ENCODE data around the gene ERCC1.
A peak's percentile ranks its signal among the peaks of the same experiment; 100 is the strongest.
"Not testable (repeated sequence)": the region's sequence is repeated elsewhere in the genome, so short reads cannot be mapped to it uniquely, and the experiment has no call there.

Gene ERCC1

DNA sequence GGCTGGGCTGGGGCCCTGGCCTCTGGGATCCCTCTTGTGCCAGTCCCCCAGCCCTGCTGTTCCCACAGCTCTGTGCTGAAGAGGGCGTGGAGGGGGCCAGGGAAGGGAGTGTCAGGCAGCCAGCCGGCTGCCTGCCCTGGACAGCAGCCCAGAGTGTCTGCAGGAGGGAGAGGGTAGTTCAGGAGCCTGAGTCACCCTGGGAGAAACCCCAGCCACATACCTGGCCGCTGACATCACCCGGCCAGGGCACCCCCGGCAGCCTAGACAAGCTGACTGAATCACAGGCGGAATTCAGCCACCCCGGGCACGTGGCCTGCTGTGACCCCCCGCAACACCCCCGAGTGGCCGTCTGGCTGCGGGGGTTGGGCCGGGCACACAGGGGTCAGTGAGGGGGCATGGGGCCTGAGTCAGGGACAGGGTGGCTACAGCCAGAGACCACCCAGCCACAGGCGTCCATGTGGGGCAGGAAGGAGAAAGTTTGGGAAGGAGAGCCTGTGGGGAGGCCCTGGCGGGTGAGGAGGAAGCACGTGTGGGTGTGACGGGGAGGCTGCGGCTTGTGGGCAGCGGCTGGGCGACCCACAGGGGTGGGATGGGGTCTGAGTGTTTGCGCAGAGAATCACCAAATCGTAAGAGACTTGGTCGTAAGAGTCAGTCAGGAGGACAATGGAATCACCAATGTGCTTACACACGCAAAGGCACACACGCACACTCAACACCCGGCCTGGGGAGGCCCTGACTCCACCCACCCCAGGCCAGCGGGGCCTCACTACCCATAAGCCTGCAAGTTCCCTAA, 32.2 kb upstream of the ERCC1 start:
- no peak for DNase-seq (ENCODE audit: low read depth)

DNA sequence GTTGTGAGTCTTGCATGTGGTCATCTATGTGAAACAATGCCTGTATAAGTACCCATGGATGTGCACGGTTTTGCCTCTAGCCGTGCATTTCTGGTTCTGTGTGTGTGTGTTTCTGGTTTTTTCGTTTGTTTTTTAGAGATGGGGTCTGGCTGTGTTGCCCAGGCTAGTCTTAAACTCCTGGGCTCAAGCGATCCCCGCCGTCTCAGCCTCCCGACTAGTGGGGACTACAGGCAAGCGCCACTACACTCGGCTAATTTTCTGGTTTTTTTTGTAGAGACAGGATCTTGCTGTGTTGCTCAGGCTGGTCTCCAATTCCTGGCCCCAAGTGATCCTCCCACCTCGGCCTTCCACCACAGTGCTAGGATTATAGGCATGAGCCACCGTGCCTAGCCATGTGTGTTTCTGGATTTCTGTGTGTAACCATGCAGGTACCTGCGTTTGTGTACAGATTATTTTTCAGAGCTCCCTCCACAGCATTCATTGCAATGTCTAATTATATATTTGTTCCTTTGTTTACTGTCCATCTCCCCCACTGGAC, 28.2 kb upstream of the ERCC1 start:
- DNase-seq (ENCODE audit: low read depth), result no peak

DNA sequence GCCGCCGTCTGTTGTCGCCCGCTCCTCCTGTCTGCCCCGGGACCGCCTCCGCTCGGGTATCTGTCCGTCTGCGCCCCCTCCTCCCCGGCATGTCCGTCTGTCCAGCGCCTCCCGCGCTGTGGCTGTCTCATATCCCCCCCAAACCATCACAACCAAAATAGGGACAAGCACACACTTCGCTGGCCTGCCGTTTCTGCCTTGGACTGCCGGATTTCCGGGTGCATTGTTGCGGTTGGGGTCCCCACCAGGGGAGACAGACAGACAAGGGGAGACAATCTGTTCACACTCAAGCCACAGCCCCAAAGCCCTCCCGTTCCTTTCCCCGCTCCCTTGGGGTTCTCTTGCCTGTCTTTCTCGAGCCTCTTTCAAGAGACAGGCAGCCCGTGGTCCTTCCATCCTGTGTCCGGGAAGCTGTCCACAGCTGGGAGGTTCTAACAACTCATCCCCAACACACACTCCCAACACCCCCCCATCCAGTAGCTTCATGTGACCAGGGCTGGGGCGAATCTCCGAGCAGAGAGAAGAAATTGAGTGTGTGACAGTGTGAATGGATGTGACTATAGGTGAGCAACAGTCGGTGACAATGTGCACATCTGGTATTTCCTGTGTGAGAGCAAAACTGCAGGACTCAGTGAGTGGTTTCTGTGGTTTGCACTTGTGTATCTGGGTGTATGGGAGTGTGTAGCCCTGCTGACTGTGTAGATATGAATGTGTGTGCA, 27.6 kb upstream of the ERCC1 start:
- DNase-seq (ENCODE audit: low read depth), result no peak

DNA sequence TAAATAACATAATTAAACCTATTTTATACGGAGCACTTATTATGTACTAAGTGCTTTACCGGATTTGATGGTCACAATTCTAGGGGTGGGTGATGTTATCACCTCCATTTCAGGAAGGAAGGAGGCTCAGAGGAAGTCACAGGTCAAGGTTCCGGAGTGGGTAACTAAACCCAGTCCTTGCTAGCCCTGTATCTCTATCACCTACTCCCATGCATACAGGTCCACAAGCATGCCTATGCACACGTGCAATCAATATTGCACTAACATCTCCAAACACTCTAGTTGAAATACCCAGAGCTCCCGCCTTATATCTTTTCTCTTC, 26.3 kb upstream of the ERCC1 start:
- DNase-seq (ENCODE audit: low read depth), result no peak

DNA sequence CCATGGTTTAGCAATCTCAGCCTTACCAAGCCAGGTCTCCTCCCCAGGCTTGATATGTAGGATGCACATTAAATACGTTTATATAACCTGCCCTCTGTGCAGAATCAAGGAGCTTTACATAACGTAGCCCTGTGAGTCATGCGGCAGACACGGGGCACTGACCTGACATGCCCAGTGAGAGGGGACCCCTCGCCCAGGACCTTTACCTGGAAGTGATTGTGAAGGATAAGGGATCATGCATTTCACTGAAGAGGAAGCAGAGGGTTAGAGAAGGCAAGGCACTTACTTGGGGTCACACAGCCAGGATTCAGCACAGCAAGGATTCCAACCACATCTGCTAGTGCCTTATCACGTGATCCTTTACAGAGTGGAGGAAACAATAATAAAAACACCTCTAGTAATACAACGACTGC, 25.2 kb upstream of the ERCC1 start:
- DNase-seq (ENCODE audit: low read depth), result no peak

DNA sequence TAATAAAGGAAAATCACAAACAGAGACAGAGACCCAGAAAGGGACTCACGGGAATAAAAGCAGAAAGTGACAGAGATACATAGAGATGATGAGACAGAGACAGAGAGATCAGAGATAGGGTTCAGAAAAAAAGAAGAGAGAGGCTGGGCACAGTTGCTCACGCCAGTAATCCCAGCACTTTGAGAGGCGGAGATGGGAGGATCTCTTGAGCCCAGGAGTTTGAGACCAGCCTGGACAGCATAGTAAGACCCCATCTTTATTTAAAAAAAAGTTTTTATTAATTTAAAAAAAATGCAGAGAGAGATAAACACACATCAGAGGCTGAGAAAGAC, 24.7 kb upstream of the ERCC1 start:
- no peak for DNase-seq (ENCODE audit: low read depth)

DNA sequence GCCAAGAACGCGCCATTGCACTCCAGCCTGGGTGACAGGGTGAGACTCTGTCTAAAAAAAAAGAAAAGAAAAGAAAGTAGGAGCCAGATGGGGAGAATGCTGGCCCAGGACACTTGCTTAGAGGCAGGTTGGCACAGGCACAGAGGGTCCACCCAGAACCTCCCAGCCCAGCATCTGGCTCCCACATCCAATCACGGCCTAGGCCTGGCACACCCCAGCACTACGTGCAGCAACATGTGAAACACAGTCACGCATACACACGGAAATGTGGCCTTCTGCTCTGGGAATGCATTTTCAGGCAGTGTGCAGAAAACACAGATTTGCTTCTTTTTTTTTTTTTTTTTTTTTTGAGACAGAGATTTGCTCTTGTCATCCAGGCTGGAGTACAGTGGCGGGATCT, 23.2 kb upstream of the ERCC1 start:
- DNase-seq (ENCODE audit: low read depth), result no peak

DNA sequence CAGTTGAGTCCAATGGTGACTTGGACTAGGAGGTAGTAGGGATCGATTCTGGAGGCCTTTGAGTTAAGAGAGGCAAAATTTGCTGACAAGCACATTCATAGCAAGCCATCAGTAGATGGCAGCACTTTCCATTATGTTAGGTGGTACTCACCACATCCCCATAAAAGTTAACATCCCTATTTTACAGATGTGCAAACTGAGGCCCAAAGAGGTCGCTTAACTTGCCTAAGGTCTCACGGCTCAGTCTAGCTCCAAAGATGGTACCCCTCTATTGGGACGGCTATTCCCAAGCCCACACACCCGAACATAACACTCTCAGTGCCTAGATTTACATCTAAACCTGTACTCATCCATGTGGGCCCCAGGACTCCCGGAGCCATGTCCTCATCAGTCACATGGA, 22.6 kb upstream of the ERCC1 start:
- DNase-seq (ENCODE audit: low read depth), result no peak

DNA sequence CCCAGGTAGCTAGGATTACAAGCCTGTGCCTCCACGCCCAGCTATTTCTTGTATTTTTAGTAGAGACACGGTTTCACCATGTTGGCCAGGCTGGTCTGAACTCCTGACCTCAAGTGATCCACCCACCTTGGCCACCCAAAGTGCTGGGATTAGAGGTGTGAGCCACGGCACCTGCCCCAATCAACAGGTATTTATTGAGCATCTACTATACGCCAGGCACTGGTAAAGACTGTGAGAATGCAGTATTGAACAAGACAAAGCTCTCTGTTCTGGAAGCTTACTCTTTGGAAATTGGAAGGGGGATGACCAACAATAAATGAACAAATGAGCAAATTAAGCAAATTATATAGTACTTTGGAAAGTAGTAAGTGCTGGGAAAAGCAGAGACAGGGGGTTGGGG, 21.4 kb upstream of the ERCC1 start:
- DNase-seq (ENCODE audit: low read depth), result no peak

DNA sequence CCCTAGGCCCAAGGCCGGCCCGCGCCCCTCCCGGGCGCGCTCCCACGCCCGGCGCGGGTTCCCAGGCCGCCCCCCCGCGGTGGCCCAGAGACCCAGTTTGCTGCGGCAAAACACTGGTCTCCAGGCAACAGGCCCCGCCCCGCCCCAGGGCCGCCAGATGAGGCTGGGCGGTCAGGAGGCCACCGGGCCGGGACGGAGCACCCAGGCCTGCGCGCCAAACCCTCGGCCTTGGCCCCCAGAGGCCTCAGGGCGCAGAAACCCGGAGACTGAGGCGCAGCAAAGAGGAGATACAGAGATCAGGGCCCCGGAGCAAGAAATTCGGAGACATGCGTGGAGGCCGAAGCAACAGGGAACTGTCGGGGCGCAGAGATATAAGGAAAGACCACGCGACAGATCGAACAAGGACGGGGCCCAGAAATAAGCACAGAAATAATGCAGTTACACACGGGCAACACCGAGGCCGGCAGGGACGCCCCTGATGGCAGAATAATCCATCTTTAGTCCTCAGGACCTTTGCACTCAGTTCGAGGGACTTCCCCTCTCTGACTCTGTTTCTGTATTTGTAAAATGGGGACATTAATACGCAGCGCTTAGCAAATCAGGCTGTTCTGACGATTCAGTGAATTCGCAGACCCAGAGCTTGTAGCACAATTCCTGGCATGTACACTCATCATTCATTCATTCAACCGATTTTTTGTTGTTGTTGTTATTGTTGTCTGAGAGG, 20.8 kb upstream of the ERCC1 start:
- DNase-seq (ENCODE audit: low read depth), result peak; percentile 68

DNA sequence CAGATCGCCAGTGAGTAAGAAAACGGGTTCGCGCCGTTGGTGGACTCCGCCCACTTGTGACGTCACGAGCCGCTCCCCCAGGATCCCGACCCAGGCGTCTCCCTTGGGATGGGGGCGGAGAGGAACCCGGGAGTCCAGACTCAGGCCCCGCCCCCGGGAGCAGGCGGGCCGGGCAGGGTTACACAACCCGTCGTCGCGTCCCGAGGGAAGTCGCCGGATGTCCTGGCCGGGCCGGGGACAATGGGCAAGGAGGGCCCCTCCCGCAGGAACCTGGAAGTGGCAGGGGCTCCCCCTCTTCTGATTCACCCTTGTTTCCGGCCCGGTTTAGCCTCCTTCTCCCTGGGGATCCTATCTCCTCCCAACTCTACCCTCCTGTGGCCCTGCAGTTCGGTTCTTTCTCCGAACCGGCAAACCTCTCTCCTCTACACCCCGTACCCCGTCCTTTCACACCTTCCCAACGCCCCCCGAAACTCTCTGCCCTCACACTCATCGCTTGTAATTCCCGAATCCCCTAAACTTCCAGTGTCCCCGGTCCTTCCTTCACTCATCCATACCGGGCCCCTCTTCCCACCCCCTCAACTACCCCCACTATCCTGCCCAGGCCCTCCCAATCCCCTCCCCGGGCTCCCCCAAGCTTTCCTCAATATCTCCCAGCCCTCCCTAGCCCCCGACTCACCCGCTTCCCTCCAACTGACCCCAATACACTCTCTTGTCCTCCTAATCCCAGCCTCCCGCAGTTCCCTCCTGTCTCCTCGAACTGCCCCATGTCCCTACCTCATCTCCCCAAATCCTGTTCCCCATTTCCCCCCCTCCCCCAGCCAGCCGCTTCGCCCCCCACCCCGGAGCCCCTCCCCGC, 20.0 kb upstream of the ERCC1 start:
- no peak for DNase-seq (ENCODE audit: low read depth)

DNA sequence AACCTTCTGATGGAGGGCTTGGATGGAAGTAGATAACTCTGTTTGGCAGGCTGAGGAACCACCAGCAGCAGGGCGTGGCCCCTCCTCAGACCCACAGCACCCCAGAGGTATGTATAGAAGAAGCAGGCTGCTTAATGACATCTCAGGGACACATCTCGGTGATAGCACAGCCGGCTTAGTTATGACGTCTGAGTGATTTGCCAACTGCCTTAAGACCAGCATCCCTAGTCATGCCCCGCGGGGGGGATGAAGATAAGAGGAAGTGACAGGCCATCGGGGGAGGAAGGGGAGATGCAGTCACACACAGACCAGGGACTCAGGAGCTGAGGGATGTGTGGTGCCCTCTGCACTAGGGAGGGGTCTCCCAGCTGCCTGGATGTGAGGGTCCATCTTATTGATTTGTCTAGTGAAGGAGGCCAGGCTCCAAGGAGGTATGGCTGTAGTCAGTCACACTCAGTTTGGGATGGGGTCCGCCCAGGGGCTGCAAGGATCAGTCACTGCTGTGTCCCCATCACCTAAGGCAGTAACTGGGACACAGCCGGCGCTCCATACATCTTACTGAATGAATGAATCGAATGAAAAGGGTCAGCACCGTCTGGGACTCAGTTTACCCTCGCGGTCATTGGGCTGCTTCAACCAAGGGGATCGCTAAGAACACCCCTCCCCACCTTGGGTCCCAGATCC, 19.2 kb upstream of the ERCC1 start:
- DNase-seq (ENCODE audit: low read depth), result no peak

DNA sequence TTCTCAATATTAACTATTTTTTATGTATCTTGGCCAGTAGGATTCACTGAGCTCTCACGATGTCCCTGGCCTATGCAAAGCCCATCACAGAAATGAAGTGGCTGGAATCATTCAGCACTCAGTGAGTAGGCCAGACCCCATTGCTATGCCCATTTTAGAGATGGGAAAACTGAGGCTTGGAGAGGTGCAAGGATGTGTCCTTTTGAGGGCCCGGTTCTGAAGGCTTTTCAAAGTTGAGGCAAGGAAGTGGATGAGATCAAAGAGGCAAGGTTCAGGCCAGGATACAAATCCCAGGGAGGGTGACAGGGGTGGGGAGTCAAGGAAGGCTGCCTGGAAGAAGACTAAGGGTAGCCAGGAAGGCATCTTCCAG, 18.7 kb upstream of the ERCC1 start:
- no peak for DNase-seq (ENCODE audit: low read depth)

DNA sequence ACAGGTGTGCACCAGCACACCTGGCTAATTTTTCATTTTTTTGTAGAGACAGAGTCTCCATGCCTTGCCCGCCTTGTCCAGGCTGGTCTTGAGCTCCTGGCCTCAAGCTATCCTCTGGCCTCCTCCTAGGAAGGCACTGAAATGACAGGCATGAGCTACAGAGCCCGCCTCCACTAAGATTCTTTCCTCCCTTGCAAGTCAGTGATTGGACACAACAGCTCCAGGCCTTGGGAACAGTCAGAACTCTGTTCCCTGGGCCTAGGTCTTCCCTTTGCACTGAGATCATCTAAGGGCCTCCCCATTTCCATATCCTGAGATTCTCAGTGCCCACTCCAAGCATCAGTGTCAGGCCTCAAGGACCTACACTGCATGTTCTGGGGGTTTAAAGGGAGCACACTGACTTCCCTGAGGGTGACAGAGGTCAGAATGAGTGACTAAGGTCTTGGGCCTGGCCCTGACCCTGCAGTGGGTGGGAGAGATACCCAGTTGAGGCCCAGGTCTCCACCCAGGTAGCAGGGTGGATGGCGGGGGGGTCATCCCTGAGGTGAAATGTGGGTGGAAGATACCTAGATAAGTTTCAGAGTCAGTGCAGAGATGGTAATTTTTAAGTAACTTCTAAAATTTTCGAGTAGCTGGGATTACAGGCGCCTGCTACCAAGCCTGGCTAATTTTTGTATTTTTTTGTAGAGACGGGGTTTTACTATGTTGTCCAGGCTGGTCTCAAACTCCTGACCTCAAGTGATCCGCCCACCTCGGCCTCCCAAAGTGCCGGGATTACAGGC, 17.3 kb upstream of the ERCC1 start:
- DNase-seq (ENCODE audit: low read depth), result no peak

DNA sequence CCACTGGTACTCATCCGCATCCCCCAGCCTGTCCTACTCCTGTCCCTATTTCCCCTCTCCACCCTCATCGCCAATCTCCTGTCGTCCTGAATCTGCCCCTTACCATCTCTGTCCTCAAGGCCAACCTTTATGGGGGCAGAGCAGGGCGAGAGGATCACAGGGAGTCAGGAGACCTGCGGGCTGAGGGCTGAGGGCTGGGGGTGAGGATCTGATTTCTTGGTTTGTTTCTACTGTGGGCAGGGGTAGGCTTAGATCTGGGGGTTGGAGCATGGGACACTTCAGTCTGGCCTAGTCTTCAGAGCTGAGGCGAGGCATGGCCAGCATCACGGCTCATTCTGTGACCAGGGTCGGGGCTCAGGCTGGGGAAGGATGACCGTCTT, 16.5 kb upstream of the ERCC1 start:
- DNase-seq (ENCODE audit: low read depth), result no peak

DNA sequence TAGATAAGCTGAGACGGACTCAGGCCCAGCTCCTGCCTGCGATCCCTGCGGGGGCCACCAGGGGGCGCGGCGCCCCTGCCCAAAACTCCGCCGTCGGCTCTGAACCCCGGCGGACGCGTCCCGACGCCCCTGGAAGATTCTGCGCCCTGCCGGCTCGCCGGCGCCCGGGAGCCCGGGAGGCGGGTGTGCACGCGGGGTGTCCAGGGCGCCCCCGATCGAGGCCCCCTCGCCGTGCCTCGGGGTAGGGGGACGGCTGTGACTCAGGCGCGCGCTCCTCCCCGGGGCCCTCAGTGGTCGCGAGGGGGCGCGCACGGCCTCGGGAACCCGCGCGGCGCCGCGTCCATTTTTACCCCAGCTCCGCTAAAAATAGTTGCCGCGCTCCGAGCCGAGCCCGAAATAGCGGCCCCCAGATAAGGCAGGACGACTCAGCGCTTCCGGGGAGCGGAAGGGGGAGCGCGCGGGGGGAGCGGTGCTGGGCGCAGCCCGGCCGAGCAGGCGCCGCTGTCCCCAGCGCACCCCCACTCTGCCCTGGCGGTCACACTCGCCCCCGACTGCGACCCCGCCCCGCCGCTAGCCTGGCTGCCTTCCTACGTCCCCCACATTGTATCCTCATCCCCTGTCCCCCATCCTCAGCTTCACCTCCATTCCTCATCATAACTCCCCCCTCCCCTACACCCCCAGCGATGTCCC, 16.0 kb upstream of the ERCC1 start:
- DNase-seq (ENCODE audit: low read depth), result peak; percentile 77

DNA sequence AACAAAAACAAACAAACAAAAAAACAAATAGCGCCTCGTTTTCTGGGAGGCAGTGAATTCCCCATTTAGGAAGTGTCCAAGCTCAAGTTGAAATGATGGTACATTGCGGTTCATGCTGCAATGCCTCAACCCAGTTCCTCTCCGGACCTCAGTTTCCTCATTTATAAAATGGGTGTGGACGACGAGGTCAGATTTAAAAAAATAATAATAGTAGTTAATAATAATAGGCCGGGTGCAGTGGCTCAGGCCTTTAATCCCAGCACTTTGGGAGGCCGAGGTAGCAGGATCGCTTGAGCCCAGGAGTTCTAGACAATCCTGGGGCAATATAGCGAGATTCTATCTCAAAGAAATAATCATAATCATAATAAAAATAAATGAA, 15.5 kb upstream of the ERCC1 start:
- DNase-seq (ENCODE audit: low read depth), result no peak

DNA sequence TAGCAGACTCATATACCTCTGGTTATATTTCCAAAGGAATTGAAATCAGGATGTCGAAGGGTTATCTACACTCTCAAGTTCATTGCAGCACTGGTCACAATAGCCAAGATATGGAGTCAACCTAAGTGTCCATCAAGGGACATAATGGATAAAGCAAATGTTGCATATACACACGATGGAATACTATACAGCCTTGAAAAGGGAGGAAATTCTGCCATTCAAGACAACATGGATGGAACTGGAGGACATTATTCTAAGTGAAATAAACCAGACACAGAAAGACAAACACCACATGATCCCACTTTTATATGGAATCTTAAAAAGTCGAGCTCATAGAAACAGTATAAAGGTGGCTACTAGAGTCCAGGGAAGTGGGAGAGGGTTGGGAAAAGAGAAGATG, 13.6 kb upstream of the ERCC1 start:
- DNase-seq (ENCODE audit: low read depth), result no peak

DNA sequence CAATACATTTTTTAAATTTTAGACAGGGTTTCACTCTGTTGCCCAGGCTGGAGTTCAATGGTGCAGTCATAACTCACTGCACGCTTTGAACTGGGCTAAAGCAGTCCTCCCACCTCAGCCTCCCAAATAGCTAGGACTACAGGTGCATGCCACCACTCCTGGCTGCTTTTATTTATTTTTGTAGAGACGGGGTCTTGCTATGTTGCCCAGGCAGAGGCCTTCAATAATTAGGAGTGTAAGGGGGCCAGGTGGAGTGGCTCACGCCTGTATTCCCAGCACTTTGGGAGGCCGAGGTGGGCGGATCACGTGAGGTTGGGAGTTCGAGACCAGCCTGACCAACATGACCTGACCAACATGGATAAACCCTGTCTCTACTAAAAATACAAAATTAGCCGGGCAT, 8.8 kb upstream of the ERCC1 start:
- not testable (repeated sequence) for DNase-seq (ENCODE audit: low read depth)

DNA sequence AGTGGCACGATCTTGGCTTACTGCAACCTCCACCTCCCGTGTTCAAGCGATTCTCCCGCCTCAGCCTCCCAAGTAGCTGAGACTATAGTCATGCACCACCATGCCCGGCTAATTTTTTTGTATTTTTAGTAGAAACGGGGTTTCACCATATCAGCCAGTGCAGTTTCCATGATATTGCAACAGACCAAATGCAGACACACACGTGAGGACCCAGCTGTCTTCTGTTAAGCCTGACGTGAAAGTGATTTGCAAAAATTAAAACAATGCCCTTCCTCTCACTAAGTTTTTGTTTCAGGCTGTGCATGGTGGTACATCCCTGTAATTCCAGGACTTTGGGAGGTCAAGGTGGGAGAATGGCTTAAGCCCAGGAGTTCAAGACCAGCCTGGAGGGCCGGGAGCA, 7.3 kb upstream of the ERCC1 start:
- not testable (repeated sequence) for DNase-seq (ENCODE audit: low read depth)

Measured in activated T-cell treated with anti-CD3 and anti-CD28 coated beads for 24 hours (primary cell).